NCI-H1092 treated with DMSO at 0.1 percent for 48 hours (cell line): ENCODE data around the gene TMEM151A.

Experiments
- DNase-seq: peaks from one replicate; lab custom pipeline; 2025; lab: John Stamatoyannopoulos, UW

TMEM151A gene

DNA sequence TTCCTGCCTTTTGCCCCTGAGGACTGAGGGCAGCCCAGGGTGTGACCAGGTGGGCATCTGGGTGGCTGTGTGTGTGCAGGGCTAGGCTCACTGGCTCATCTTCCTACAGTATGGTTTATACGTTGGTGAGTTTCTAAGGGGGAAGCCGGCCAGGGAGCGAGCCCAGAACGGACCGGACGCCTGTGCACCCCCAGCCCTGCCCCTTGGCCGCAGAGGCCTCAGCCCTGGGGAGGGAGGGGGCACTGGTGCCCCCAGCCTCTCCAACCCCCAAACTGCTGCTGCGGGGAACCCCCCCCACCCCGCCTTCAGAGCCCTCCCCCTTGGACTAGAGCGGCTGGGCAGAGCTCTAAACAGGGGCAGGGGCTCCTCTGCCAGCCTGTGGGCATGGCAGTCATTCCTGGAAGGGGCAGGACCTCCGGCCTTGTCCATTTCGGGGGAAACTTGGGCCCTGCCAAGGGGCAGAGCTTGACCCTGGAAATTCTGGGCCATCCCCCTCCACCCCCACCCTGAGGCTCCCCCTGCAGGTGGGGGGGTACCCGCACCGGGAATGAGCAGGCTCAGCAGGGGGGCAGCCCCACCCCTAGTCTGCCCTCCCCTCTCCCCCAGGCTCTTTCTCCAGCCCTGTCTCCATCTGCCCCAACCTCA is 8.1 kb upstream of the TMEM151A start:
- no peak for DNase-seq

DNA sequence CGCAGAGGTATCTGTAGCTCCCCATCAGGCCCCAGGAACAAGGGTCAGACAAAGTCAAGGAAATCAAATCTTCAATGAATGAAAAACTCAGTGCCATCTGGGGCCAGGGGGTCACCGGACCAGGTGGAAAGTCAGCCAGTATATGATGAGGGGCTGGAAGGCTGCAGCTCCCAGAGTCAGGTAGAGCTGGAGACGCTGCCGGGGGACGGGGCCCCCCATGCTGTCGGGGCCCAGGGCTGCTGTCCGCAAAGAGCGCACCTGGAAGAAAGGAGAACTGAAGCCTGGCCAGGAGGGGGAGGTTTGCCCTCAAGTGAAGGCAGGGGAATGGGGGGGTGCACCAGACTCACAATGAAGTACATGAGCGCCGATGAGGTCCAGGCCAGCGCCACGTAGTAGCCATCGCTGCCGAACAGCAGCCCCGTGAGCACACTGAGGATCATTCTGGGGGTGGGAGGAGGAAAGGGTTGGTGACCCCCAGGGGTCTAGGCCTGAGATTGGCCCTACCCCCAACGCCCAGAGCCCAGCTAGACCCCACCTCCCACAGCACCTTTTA is 7.1 kb upstream of the TMEM151A start:
- DNase-seq = no peak

DNA sequence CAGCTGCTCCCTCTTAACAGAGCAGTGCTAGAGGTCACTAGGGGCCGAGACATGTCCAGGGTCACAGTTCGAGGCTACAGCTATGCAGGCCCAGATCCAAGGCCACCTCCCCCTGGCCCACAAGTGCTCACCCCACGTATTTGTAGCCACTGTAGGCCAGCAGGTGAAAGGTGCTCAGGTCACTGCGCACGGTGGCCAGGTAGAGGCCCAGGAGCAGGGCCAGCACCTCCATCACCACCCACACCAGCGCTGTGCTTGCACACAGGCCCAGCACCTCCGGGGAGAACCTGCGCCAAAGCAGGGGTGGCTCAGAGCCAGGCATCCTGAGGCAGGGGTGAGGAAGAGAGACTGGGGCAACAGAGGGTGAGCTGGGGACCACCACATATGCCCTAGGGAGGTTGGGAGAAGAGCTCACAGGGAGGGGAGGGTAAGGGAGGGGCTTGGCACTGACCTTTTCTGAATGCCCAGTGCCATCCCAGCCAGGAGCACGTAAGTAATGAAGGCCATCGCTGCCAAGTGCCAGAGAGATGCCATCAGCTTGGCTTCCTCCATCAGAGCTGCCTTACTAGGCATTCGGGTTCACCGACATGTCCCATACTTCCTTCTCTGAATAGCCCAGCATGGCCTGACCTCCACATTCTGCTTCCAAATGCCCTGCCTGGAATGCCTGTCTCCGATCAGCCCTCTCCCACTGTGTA is 6.3 kb upstream of the TMEM151A start:
- no peak for DNase-seq

DNA sequence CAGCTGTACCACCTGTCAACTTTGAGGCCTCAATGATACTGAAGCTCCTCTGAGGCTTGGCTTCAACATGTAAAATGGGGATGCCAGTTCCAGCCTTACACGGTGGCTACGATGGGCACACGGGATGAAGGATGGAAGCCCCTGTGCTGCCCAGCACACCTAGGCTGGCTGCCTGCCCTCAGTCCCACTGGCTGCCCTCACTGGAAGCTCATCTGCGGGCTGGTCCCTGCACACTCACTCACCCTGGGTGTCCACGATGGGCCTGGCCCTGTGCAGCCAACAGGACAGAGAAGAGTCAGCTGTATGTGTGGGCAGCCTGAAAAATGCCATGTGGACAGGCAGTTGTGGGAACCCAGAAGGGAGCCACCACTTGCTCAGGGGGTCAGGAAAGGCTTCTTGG is 5.0 kb upstream of the TMEM151A start:
- no peak for DNase-seq

DNA sequence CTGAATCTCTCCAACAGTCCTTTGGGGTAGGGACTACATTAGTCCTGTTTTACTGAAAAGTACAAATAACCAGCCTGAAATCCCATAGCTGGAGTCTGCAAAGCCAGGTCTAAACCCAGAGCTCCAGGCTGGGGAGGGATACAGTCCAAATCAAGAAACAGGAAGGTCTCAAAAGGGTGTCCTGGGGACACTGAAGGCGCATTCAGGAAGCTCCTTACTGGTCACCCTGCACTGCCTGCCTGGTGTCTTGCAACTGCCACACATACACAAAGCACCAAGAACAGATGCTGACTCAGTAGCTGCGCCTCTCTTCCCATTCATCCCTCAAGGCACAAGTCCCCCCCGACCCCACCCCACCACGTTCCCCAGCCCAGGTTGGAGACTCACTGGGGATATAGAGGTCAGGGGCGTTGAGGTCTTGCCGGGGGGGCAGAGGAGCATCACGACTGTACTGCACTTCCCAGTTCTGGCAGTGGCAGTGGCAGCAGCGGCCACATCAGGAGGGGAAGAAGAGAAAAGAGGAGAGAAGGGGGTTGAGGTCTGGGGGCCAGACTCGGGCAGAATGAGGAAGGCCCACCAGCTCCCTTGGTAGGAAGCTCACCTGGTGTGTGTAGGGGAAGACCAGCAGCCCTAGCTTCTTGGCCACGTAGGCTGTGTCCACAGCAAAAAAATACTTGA is 4.3 kb upstream of the TMEM151A start:
- DNase-seq = no peak

DNA sequence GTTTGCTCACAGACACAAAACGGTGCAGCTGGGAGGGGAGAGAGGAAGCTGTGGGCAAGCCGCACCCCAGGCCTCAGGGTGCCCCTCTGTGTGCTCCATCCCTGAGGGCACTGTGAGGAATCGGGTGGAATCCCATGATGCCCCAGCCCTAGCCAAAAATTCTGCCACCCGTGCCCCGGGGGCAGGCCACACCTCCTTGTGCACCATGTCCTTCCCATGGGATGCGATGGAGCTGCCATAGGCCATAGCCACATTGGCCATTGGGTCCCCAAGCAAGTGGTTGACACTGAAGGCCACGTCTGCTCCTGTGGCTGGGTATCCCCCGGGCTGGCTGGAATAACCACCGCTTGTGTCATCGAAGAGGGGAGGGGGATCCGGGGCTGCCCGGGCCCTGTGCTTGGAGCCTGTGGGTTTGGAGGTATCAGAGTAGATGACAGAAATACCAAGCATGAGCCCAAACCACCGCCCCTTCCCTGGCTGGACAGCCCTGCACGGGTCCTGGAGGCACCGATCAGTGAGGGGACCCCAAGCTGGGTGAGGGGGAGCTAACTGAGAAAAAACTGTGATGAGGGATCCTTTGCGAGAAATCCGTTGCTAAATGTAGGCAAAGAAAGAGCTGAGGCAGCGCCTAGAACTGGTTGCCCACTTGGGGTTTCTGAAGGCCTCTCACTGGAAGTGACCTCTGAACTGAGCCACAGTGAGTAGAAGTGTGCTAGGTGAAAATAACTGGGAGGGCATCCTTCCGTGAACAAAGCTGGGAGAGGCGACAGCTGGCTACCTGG is 3.6 kb upstream of the TMEM151A start:
- DNase-seq = peak; percentile 34

DNA sequence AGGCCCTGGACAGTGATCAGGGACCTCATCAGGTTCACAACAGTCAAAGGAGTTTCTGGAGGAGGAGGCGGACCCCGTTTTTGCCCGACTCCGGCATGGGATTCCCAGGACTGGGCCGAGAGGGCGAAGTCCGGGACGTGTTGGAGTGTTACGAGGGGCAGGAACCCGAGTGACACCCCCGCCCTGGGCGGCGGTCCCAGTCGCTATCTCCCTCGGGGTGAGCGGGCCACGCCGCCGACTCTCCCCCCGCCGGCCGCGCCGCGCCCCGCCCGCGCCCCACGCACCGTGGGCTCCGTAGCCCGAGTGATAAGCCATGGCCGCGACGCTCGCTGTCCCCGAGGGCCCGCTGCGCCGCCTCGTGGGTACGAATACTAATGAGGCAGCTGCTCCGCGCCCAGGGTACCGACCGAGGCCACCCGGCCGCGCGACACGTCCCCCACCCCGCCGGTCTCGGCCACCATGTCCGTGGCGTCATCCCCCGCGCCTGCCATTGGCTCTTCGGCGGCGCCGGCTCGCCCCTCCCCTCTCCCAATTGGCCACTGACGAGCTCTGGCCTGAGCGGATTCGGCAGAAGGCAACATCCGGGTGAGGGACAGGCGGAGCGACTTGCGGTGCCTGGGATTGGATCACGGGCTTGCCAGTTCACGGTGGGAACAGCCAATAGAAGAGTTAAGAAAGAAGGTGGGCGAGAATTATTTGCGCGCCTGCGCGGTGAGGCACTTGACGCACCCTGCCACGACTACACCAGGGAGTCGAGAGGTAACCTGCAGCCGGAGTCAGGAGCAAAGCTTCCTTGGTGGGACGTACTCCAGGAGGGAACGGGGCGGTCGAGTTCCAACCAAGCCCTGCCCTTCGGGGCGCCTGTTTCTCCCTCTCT is 2.8 kb upstream of the TMEM151A start, which contains the start of gene YIF1A:
Gene YIF1A (minus strand): TSS at position 473 of the 877 bp plus-strand sequence. CDS start 158 bp downstream, at position 315.
- DNase-seq = peak; percentile 100

DNA sequence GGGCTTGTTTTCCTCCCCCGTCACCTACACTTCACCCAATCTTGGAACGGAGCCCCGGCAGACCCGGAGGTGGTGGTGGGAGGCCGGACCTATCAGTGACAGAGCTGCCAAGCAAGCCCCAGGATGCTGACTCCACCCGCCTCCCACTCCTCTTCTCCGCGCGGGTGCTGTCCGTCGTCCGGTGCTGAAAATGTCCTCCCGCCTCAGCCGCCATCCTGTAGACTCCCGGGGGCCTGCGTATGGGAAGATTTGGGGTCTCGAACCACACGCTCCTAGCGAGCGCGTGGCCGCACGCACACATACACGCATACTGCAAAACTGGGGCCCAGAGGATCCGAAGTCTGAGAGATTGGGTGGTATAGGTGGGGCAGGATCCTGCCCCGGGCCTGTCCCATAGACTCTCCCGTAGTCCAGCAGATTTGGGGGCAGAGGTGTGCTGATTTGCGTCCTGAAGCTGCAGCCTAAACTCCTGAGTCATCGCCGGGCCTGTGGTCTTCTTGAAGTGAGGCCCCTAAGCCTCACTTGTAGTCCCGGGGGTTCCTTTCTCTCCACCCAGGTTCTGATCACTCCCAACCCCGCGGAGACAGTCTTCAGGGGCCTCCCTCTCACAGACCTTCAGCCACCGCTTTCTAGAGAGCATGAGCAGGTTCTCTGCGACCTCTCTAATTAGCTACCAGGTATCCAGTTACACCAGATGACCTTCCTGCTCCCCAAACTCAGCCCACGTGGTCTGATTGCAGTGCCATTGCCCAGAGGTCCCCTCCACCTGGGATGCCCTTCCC is 2.0 kb upstream of the TMEM151A start:
- no peak for DNase-seq

DNA sequence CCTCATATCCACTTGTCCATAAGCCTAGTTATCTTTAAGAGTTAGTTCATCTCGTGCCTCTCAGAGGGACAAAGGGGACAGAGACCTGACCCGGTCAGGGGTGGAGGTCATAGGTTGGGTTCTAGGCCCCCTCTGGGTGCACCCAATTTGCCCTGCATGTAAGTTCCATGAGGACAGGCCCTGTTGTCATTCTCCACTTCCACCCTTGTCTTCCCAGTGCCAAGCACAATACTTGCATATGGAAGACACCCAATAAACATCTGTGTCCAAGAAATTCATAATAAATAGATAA is 1.4 kb upstream of the TMEM151A start:
- no peak for DNase-seq

DNA sequence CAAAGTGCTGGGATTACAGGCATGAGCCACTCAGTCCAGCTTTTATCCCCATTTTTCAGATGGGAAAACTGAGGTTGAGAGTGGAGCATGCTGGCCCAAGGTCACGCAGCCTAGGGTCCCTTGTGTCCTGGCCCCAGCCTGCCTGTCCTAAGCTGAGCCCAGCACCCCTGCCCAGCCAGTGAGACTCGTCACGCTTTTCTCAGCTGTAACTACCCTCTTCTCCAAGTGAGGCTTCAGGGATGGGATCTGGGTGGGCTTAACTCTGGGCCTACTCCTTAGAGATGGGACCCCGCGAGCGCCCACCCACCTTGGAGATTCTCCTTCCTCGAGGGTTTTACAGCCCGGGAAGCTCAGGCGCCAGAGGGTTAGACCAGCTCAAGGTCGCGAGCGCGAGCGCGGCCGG is 390 bp upstream of the TMEM151A start:
- peak; percentile 14 for DNase-seq

DNA sequence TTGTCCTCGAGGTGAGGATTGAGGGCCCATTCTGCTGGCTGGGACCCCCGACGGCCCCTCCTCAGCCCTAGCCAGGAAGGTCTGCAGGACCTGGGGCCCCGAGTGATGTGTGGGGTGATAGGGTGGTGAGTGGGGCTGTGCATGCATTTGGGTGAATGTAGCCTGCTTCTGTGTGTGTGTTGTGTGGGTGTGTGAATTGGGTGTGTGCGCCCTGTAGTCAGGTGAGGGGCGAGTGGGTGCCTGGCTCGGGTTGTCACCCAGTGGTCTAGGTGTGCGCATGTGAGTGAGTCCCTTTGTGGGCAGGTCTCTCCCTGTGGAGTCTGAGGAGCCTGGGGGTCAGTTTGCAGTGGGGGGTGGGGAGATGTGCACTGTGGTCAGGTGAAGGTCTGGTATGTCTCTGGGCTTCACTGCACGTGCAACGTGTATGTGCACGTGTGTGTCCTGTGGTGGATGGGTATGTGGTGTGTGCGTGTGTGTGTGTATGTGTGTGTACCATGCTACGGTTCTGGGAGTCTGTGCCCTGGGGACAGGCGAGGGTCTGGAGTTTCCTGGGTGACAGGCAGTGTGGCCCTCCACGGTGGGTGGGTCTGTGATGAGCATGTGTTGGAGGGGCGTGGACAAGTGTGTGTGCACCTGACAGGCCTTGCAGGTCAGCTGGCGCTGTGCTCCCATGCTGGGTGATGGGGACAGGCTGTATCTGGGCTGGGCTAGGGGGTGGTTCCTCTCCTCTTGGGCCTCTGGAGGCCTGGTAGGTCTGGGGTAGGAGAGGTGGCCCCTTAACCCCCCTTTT is 1.0 kb downstream of the TMEM151A start:
- DNase-seq = no peak

DNA sequence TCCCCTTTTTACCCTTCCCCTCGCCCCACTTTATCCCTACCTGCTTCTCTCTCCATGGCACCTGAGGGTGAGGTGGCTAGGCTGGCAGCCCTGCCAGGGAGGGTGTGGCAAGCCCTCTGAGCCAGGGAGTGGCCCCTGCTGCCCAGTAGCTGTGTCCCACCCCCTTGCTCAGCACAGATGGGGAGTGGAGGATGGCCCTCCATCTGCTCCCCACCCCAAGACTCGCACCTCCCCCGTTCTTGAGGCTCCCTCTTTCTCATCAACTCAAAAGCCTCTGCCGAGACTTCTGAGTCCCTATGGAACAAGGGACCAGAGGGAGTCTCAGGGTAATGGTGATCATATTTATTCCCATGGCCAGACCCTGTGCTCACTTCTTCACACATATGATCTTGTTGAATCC is 1.7 kb downstream of the TMEM151A start:
- DNase-seq = no peak

DNA sequence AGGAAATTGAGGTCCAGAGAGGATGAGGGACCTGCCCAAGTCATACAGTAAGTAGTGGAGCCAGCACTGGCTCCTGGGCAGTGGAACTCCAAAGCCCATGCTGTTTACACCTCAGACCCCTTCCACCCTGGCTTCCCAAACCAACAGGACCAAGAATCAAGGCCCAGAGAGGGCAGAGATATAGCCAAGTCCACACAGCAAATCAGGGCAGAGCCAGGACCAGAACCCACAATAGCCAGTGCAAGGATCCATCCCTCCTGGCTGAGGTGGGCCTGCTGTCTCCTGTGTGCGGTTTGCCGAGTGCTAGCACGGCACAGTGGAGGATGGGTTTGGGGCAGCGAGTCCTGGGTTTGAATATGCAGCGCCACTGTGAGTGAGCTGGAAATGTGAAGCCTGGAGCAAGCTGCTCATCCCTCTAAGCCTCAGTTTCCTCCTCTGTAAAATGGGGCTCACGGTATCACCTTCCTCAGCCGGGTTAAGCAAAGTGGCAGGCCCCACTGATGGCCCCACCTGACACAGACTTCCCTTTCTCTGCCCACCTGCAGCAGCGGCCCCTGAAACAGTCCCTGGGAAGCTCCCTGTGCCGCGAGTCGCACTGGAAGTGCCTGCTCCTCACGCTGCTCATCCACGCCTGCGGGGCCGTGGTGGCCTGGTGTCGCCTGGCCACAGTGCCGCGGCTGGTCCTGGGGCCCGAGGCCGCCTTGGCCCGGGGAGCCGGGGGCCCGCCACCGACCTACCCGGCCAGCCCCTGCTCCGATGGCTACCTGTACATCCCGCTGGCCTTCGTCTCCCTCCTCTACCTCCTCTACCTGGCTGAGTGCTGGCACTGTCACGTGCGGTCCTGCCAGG is 2.3 kb downstream of the TMEM151A start:
- no peak for DNase-seq

DNA sequence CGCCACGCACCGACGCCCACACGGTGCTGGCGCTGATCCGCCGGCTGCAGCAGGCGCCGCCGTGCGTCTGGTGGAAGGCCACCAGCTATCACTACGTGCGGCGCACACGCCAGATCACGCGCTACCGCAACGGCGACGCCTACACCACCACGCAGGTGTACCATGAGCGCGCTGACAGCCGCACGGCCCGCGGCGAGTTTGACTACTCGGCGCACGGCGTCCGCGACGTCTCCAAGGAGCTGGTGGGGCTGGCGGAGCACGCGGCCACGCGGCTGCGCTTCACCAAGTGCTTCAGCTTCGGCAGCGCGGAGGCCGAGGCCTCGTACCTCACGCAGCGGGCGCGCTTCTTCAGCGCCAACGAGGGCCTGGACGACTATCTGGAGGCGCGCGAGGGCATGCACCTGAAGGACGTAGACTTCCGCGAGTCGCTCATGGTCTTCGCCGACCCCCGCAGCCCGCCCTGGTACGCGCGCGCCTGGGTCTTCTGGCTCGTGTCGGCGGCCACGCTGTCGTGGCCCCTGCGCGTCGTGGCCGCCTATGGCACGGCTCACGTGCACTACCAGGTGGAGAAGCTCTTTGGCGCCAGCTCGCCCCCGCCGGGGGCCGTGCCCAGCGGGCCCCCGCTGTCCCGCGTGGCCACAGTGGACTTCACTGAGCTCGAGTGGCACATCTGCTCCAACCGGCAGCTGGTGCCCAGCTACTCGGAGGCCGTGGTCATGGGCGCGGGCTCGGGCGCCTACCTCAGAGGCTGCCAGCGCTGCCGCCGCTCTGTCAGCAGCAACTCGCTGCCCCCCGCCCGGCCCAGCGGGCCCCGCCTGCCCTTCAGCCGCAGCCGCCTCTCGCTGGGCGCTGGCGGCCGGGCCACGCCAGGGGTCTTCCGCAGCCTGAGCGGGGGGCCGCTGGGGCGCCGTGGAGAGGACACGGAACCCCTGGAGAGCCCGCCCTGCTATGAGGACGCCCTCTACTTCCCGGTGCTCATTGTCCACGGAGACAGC is 3.2 kb downstream of the TMEM151A start:
- no peak for DNase-seq

DNA sequence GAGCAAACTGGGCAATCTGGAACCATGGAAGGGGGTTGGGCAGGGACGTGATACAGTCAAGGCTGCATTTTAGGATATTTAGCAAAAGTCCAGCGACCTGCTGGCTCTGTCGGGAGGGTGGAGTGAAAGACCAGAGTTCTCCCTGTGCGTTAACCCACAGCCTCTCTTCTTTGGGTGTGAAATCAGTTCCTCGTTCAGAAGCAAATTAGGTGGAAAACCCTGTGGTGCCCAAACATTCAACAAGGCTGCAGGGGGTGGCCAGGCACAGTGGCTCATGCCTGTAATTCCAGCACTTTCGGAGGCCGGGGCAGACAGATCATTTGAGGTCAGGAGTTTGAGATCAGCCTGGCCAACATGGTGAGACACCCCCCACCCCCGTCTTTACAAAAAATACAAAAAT is 5.9 kb downstream of the TMEM151A start:
- no peak for DNase-seq

DNA sequence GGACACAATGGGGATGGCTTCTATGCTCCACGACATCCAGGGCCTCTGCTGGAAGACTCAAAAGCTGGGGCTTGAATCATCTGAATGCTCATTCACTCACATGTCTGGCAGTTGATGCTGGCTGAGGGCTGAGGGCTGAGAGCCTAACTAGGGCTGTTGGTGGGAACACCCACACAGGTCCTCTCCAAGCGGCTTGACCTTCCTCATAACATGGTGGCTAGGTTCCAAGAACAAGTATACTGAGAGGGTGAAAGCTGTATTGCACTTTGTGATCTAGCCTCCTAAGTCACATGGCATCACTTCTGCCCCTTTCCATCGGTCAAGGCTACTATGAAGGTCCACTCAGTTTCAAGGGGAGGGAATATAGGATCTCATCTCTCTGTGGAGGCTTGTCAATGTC is 7.5 kb downstream of the TMEM151A start:
- DNase-seq = no peak

DNA sequence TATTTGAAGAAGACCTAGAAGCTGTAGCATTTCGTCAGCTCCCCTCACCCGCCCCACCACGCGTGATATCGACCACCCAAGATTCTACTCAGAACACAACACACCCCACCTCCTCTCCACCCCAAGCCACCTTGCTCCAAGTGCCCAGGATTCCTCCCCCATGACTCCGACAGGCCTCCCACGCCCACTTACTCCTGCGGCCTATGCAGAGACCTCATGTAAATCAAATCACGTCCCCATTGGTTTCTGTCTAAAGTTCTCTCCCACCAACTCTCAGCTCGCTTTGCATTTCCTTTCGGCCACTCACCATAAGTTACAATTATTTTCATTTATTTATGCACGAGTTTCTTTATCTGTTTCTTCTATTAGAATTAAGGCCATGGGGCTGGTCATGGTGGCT is 11.0 kb downstream of the TMEM151A start:
- DNase-seq = no peak

DNA sequence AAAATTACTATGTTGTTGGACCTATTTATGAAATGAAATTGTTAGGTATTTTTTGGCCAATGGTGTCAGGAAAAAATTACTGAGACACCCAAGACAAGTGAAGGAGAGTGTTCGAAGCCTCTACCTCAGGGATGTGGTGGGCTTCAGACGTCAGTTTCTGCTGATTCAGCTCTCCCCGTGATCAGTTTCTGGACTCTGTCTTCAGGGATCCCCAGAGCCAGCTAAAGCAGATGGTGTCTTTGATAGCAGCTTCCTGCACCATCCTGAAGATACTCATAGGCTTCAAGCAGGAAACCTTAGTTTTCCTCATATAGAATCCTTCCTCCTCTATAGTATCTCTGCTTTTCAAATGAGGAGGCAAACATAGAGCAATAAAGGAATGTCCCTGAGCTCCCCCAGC is 17.8 kb downstream of the TMEM151A start:
- no peak for DNase-seq
